Thyroid gland (tissue), 4 donors: ENCODE measurements around the gene TMEM127. TPM values are rescaled to one million over a fixed set of nuclear protein-coding genes. Genes with fewer than 3 reads are reported as not detected.

Experiments
- DNase-seq, 2 donors: peaks; one replicate each; pipeline ENCODE4 v3.0.0-alpha.2; 2019
- H3K27ac ChIP-seq, 3 donors: fragments of 200-600 bp; sonication (generic); 1 replicate in 2 of 3; 2 replicates in 1 of 3; pipeline ENCODE4 v1.5.1; 2016 to 2019; ENCODE audit warnings: mild to moderate bottlenecking in 1 of 3, moderate library complexity in 1 of 3
- H3K27me3 ChIP-seq: fragments of 200-600 bp; sonication (generic); one replicate; pipeline ENCODE4 v1.5.1; 2019
- H3K36me3 ChIP-seq, 2 donors: fragments of 200-600 bp; sonication (generic); one replicate each; pipeline ENCODE4 v1.5.1; 2016 to 2019
- H3K4me1 ChIP-seq, 2 donors: fragments of 200-600 bp; sonication (generic); one replicate each; pipeline ENCODE4 v1.5.1; 2017 to 2019
- H3K4me3 ChIP-seq, 3 donors: fragments of 200-600 bp; sonication (generic); replicated peaks in 1 of 3; 1 replicate in 2 of 3; 2 replicates in 1 of 3; pipeline ENCODE4 v1.5.1; 2016; ENCODE audit warnings: mild to moderate bottlenecking in 1 of 3
- H3K9me3 ChIP-seq: fragments of 200-600 bp; sonication (generic); one replicate; pipeline ENCODE4 v1.5.1; 2017
- POLR2A ChIP-seq, 2 donors: fragments of 450-650 bp; IDR thresholded peaks; one replicate each; pipeline ENCODE4 v1.6.1; 2017; ENCODE audit warnings: antibody characterized with exemption in 2 of 2, mild to moderate bottlenecking in 2 of 2, moderate library complexity in 1 of 2
- WGBS, 2 donors: methylation state at CpG; one replicate each; pipeline ENCODE4 v1.1.5; 2017; 5-methylcytosine and 5-hydroxymethylcytosine counted together
- intact Hi-C: fragments of 100-400 bp; cut with DNase I; formaldehyde crosslinking; loops from one replicate; pipeline ENCODE4 v1.15.1; 2023
- total RNA-seq, 4 donors: library from RNA; depleted of rRNA; stranded (reverse); fragments of >200 nt; gene quantifications; one replicate each; pipeline ENCODE4 v1.2.3, GENCODE V29; 2016
- TF ChIP-seq, protein P1 (sequence below), 6 experiments: fragments of 200-600 bp in 3 of 6; fragments of 450-650 bp in 3 of 6; sonication (generic) in 3 of 6; IDR thresholded peaks; one replicate each; pipeline ENCODE4 v1.5.1; 2016 to 2019; ENCODE audit warnings: antibody characterized with exemption in 6 of 6, mild to moderate bottlenecking in 2 of 6, inconsistent platforms in 1 of 6, moderate library complexity in 1 of 6

TMEM127 gene, protein sequence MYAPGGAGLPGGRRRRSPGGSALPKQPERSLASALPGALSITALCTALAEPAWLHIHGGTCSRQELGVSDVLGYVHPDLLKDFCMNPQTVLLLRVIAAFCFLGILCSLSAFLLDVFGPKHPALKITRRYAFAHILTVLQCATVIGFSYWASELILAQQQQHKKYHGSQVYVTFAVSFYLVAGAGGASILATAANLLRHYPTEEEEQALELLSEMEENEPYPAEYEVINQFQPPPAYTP
- total RNA-seq = 10 to 100 TPM; 45.7 to 53.6 (median 48.7) TPM

DNA sequence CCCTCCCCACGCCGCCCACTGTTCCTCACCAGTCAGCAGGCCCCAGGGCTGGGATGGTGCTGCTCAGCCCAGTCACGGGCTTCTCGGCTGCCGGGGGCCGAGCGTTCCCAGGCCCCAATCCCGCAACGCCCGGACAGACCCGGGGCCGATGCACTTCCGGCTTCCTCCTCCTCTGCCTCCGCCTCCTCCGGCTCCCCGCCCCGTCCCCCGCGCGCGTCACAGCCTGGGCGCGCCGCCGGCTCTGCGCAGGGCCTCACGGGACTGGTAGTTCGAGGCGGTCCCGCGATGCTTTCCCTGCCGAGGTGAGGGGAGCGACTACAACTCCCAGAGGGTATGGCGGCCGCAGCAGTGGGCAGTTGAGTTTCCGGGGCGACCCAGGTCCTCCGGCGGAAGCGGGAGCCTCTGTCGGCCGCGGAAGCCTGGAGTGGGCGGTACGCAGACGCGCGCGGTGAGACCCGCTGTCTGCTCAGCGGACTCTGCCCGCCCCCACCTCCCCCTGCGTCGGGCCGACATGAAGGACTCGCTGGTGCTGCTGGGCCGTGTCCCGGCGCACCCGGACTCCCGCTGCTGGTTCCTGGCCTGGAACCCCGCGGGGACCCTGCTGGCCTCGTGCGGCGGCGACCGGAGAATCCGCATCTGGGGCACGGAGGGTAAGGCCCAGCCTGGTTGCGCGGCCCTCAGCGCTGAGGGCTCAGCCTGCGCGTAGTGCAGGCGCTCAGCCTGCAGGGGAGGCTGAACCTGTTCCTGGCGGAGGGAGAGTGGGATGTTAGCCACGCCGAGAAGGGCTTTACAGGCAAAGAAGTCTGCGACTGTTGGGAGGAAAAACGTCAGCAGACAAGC is at the start of gene TMEM127, which contains the start of gene CIAO1:
TMEM127 (minus strand) TSS at position 158 of the 840 bp plus-strand sequence. CDS start 616 bp downstream, outside the sequence.
CIAO1 (plus strand) TSS at position 386 of the 840 bp plus-strand sequence; CDS start at position 512, 126 bp downstream.
- intact Hi-C loops = loop anchor here (2.0 to 10.0 kb wide), 4 partner anchors 39 to 1101 kb away; partner anchors contain the start of genes DUSP2, SNRNP200, STARD7 and ZNF2

DNA sequence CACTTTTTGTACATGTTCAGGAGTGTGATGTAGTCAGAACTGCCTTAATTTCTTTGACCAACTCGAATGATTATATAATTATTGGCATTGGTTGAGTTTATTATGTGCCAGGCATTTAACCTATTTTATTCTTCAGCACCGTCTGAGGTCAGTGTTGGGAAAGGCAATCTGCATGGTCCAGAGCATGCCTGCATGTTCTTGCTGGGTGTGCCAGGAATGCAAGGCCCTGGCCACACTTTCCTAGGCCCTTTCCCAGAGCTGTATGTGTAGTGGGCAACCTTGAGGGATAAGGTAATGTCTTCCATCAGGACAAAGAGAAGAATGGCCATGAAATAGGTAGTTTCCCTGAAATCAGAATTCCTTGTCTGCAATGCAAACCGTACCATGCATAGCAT is 49.2 kb upstream of the TMEM127 start:
- Histone ChIP-seq H3K9me3 (no peaks in the 10 kb centered on the region), H3K27ac (no peak overlapping the region), H3K36me3 (no peaks in the 10 kb centered on the region), H3K4me3 (no peak overlapping the region), H3K27me3 (no peaks in the 10 kb centered on the region), H3K4me1 (no peaks in the 10 kb centered on the region)
- intact Hi-C loops = no loop called here
- WGBS, 2 donors = 81 to 89% methylated on average over 3 of the region's 3 CpGs
- TF ChIP-seq POLR2A (IDR thresholded peaks at IDR 0.05) = no peak
- TF ChIP-seq, protein P1, sequence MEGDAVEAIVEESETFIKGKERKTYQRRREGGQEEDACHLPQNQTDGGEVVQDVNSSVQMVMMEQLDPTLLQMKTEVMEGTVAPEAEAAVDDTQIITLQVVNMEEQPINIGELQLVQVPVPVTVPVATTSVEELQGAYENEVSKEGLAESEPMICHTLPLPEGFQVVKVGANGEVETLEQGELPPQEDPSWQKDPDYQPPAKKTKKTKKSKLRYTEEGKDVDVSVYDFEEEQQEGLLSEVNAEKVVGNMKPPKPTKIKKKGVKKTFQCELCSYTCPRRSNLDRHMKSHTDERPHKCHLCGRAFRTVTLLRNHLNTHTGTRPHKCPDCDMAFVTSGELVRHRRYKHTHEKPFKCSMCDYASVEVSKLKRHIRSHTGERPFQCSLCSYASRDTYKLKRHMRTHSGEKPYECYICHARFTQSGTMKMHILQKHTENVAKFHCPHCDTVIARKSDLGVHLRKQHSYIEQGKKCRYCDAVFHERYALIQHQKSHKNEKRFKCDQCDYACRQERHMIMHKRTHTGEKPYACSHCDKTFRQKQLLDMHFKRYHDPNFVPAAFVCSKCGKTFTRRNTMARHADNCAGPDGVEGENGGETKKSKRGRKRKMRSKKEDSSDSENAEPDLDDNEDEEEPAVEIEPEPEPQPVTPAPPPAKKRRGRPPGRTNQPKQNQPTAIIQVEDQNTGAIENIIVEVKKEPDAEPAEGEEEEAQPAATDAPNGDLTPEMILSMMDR (IDR thresholded peaks at IDR 0.05) = no peak
- no peak for DNase-seq

More for the DNA sequence above, at the start of gene TMEM127, which contains the start of gene CIAO1:
- WGBS, 2 donors = 0 to 1% methylated on average over 14 to 17 of the region's 81 CpGs
- H3K27me3 ChIP-seq = no peaks in the 10 kb centered on the region
- H3K9me3 ChIP-seq = no peaks in the 10 kb centered on the region
- peak; percentile 99 for DNase-seq
- peaks cover 13% of the 10 kb centered on the region in 2 donors for H3K36me3 ChIP-seq
- peak within 1 kb of the TSS; percentile 40 to 83 (median 75) for H3K27ac ChIP-seq
- TF ChIP-seq POLR2A (IDR thresholded peaks at IDR 0.05) = peak; percentile 76 to 91
- TF ChIP-seq, protein P1 (IDR thresholded peaks at IDR 0.05) = peak in 3 of 6 experiments; percentile 29 to 38 (median 32)
- H3K4me1 ChIP-seq = peaks cover 25 to 33% of the 10 kb centered on the region in 2 donors
- peak within 1 kb of the TSS; percentile 82 to 89 (median 83) for H3K4me3 ChIP-seq

DNA sequence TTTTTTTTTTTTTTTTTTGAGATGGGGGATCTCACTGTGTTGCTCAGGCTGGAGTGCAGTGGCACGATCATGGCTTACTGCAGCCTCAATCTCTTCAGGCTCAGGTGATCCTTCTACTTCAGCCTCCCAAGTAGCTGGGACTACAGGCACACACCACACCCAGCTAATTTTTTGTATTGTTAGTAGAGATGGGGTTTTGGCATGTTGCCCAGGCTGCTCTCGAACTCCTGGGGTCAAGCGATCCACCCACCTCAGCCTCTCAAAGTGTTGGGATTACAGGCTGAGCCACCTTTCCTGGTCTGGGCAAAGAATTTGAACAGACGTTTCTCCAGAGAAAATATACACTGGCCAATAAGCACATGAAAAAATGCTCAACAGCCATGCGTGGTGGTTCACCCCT is 42.5 kb upstream of the TMEM127 start:
- Histone ChIP-seq H3K9me3 (no peaks in the 10 kb centered on the region), H3K27me3 (no peaks in the 10 kb centered on the region), H3K27ac (no peak overlapping the region), H3K4me3 (no peak overlapping the region), H3K36me3 (peaks cover 1 to 2% of the 10 kb centered on the region in 2 donors), H3K4me1 (peaks cover 7 to 14% of the 10 kb centered on the region in 2 donors)
- TF ChIP-seq, protein P1 (IDR thresholded peaks at IDR 0.05) = no peak
- no peak for TF ChIP-seq POLR2A (IDR thresholded peaks at IDR 0.05)
- 57 to 60% methylated on average over 5 of the region's 5 CpGs for WGBS, 2 donors
- DNase-seq = no peak
- intact Hi-C loops = no loop called here

DNA sequence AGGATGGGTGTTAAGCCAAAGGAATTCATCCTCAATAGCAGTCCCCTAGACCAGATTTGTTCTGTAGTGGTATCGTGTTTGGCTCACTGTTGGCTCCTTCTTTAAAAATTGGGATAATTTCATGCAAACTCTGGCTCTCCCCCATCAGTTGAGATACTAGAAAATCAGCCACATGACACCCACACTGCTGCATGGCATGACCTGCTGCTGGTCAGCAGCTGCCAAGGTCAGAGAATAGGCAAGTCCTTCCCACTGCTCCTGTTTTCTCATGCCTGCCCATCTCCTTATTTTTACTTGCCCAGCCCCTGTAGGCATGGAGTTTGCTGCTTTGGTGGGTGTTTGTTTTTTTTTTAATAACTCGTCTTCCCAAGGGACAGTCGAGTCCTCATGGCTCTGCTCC is 40.6 kb upstream of the TMEM127 start:
- peak overlapping the region in 1 of 3 donors; percentile 80 for H3K4me3 ChIP-seq
- intact Hi-C loops = no loop called here
- H3K9me3 ChIP-seq = no peaks in the 10 kb centered on the region
- DNase-seq = no peak
- WGBS, 2 donors = 84 to 87% methylated on average over 3 of the region's 3 CpGs
- TF ChIP-seq, protein P1 (IDR thresholded peaks at IDR 0.05) = no peak
- no peak for TF ChIP-seq POLR2A (IDR thresholded peaks at IDR 0.05)
- H3K4me1 ChIP-seq = peaks cover 7 to 14% of the 10 kb centered on the region in 2 donors
- no peaks in the 10 kb centered on the region for H3K27me3 ChIP-seq
- H3K27ac ChIP-seq = no peak overlapping the region
- H3K36me3 ChIP-seq = peaks cover 20 to 21% of the 10 kb centered on the region in 2 donors
